DOHH2 (cell line): Measurements from ENCODE around the gene BRICD5.

Experiments used
- CTCF ChIP-seq: fragments of 200-600 bp; sonication (generic); IDR thresholded peaks from one replicate; pipeline ENCODE4 v1.5.1; 2014; ENCODE audit warnings: antibody characterized with exemption, mild to moderate bottlenecking, low read depth, low read length; ENCODE audit not compliant: poor library complexity, severe bottlenecking
- EZH2phosphoT487 ChIP-seq: fragments of 200-600 bp; sonication (generic); IDR thresholded peaks from 2 replicates; pipeline ENCODE4 v1.6.1; 2017; ENCODE audit warnings: borderline replicate concordance, mild to moderate bottlenecking, antibody characterized with exemption, low read length, moderate library complexity, mixed read lengths

- TF ChIP-seq CTCF (no peak), EZH2phosphoT487 (no peak)
These were observed 26.4 kb upstream of the BRICD5 start for GRCh38 chr16:2237102-2237482.
